Sigmoid colon (tissue), 7 donors: ENCODE measurements around the gene KRTAP4-11. TPM values are rescaled to one million over a fixed set of nuclear protein-coding genes. Genes with fewer than 3 reads are reported as not detected.

Experiments used
- DNase-seq: peaks from one replicate; pipeline ENCODE4 v3.0.0-alpha.2; 2019
- H3K27ac ChIP-seq, 4 donors: fragments of 200-600 bp; sonication (generic); one replicate each; pipeline ENCODE4 v1.5.1; 2016 to 2019; ENCODE audit warnings: mild to moderate bottlenecking in 1 of 4
- H3K27me3 ChIP-seq, 3 donors: fragments of 200-600 bp; sonication (generic); one replicate each; pipeline ENCODE4 v1.5.1; 2019; ENCODE audit warnings: mild to moderate bottlenecking in 1 of 3
- H3K36me3 ChIP-seq, 4 donors: fragments of 200-600 bp; sonication (generic); one replicate each; pipeline ENCODE4 v1.5.1; 2016 to 2019
- H3K4me1 ChIP-seq, 4 donors: fragments of 200-600 bp; sonication (generic); one replicate each; pipeline ENCODE4 v1.5.1; 2017 to 2019
- H3K4me3 ChIP-seq, 4 donors: fragments of 200-600 bp; sonication (generic); one replicate each; pipeline ENCODE4 v1.5.1; 2017 to 2019; ENCODE audit warnings: mild to moderate bottlenecking in 2 of 4, moderate library complexity in 1 of 4
- H3K9me3 ChIP-seq, 4 donors: fragments of 200-600 bp in 3 of 4; sonication (generic) in 3 of 4; one replicate each; pipeline versions ENCODE4 v1.5.1 to v1.6.1; 2013 to 2019
- EP300 ChIP-seq, 4 donors: sonication (generic); formaldehyde crosslinking; IDR thresholded peaks; one replicate each; pipeline ENCODE4 v1.6.1; 2017; ENCODE audit warnings: antibody characterized with exemption in 4 of 4
- POLR2A ChIP-seq, 2 donors: fragments of 450-650 bp; IDR thresholded peaks; one replicate each; pipeline ENCODE4 v1.6.1; 2016; ENCODE audit warnings: antibody characterized with exemption in 2 of 2, mild to moderate bottlenecking in 2 of 2, moderate library complexity in 2 of 2
- POLR2AphosphoS5 ChIP-seq, 4 donors: sonication (generic); formaldehyde crosslinking; IDR thresholded peaks; one replicate each; pipeline ENCODE4 v1.6.1; 2017; ENCODE audit warnings: antibody characterized with exemption in 4 of 4
- WGBS, 2 donors: extraction: QIAGEN DNeasy Blood & Tissue Kit; methylation state at CpG; one replicate each; pipeline ENCODE4 v1.1.7; 2013; 5-methylcytosine and 5-hydroxymethylcytosine counted together
- intact Hi-C: fragments of 100-400 bp; cut with DNase I; formaldehyde crosslinking; loops from one replicate; pipeline ENCODE4 v1.15.1; 2023
- polyA plus RNA-seq, 3 donors: library from polyadenylated mRNA; stranded (reverse); fragments of 200-250 nt; gene quantifications; one replicate each; pipeline ENCODE4 v1.2.3, GENCODE V29; 2013
- total RNA-seq, 4 donors: library from RNA; depleted of rRNA; stranded (reverse); fragments of >200 nt; gene quantifications; one replicate each; pipeline ENCODE4 v1.1.0, GENCODE V29; 2016
- TF ChIP-seq, protein P1 (sequence below), 4 experiments: fragments of 450-650 bp in 3 of 4; fragments of 200-600 bp in 1 of 4; IDR thresholded peaks; one replicate each; pipeline ENCODE4 v1.5.1; 2016 to 2019; ENCODE audit warnings: antibody characterized with exemption in 4 of 4, mild to moderate bottlenecking in 3 of 4, moderate library complexity in 2 of 4
- donor health status: healthy with polysubstance abuse.
- donor health status: Bipolar disorder and iron deficiency.
- donor health status: healthy.

The KRTAP4-11 gene
- total and polyA plus RNA-seq, 7 donors, result not detected

DNA sequence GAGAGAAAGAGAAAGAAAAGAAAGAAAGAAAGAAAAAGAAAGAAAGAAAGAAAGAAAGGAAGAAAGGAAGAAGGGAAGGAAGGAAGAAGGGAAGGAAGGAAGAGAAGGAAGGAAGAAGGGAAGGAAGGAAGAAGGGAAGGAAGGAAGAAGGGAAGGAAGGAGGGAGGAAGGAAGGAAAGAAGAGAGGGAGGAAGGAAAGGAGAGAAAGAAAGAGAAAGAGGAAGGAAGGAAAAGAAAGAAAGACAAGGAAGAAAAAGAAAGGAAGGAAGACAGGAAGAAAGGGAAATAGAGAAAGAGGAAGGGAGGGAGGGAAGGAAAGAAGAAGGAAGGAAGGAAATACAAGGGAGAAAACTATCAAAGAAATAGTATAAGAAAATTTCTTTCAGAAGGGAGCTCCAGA is 41.4 kb downstream of the KRTAP4-11 start:
- TF ChIP-seq POLR2AphosphoS5 (IDR thresholded peaks at IDR 0.05), result no peak
- TF ChIP-seq, protein P1, sequence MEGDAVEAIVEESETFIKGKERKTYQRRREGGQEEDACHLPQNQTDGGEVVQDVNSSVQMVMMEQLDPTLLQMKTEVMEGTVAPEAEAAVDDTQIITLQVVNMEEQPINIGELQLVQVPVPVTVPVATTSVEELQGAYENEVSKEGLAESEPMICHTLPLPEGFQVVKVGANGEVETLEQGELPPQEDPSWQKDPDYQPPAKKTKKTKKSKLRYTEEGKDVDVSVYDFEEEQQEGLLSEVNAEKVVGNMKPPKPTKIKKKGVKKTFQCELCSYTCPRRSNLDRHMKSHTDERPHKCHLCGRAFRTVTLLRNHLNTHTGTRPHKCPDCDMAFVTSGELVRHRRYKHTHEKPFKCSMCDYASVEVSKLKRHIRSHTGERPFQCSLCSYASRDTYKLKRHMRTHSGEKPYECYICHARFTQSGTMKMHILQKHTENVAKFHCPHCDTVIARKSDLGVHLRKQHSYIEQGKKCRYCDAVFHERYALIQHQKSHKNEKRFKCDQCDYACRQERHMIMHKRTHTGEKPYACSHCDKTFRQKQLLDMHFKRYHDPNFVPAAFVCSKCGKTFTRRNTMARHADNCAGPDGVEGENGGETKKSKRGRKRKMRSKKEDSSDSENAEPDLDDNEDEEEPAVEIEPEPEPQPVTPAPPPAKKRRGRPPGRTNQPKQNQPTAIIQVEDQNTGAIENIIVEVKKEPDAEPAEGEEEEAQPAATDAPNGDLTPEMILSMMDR (IDR thresholded peaks at IDR 0.05), result no peak
- TF ChIP-seq EP300 (IDR thresholded peaks at IDR 0.05), result no peak
- no peak for TF ChIP-seq POLR2A (IDR thresholded peaks at IDR 0.05)
- no peaks in the 10 kb centered on the region for H3K9me3 ChIP-seq
- DNase-seq, result no peak
- H3K27ac ChIP-seq, result no peak overlapping the region
- no peaks in the 10 kb centered on the region for H3K27me3 ChIP-seq
- H3K36me3 ChIP-seq, result no peaks in the 10 kb centered on the region
- intact Hi-C loops, result no loop called here
- H3K4me1 ChIP-seq, result no peaks in the 10 kb centered on the region
- H3K4me3 ChIP-seq, result no peak overlapping the region

DNA sequence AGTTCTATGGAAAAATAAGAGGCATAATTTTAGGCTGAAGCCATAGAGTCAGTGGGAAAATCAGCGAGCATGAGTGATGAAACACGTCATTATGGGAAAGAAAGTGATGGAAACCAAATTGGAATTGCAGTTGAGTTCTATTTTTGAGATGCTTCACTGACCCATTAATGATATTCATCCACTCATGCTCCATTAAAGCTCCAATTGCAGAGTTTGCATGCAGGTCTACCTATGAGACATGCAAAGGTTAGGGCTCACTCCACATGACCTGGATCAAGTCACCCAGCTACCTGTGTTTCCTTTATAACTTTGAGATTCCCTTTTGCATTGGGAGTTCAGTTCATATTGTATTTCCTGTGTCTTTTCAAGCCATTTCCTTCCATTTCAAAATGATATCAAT is 44.5 kb downstream of the KRTAP4-11 start:
- H3K4me3 ChIP-seq, result no peak overlapping the region
- H3K4me1 ChIP-seq, result no peaks in the 10 kb centered on the region
- intact Hi-C loops, result no loop called here
- no peak overlapping the region for H3K27ac ChIP-seq
- H3K36me3 ChIP-seq, result no peaks in the 10 kb centered on the region
- 92 to 94% methylated on average over 2 of the region's 2 CpGs for WGBS, 2 donors
- DNase-seq, result no peak
- no peaks in the 10 kb centered on the region for H3K9me3 ChIP-seq
- H3K27me3 ChIP-seq, result no peaks in the 10 kb centered on the region
- TF ChIP-seq EP300 (IDR thresholded peaks at IDR 0.05) (no peak), POLR2A (IDR thresholded peaks at IDR 0.05) (no peak), POLR2AphosphoS5 (IDR thresholded peaks at IDR 0.05) (no peak)
- TF ChIP-seq, protein P1 (IDR thresholded peaks at IDR 0.05), result no peak

DNA sequence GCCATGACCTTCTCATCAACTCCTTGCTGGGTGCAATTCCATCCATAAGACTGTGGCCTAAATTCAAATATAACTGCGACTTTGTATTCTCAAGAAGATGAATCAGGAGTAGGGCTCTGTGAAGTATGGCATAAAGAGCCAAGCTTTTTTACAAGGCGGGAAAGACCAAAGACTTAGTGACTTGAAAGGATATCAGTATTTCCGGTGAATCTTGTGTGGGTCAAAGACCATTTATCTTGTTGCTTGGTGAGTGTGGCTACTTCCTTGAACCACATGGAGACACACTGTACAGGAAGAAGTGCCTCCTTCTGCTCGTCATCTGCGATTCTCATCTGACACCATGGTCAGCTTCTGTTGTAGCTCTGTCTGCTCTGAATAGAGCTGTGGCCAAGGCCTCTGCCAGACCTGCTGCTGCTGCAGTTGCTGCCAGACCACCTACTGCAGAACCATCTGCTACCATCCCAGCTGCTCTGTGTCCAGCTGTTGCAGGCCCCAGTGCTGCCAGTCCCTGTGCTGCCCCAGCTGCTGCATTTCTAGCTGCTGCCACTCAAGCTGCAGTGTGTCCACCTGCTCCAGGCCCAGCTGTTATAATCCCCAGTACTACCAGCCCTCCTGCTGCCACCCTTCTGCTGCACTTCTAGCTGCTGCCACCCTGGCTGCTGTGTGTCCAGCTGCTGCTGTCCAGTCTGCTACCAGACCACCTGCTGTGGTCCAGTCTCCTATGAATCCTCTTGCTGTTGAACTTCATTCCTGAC is 46.4 kb downstream of the KRTAP4-11 start:
- H3K4me1 ChIP-seq, result no peaks in the 10 kb centered on the region
- intact Hi-C loops, result no loop called here
- no peak overlapping the region for H3K4me3 ChIP-seq
- H3K27me3 ChIP-seq, result no peaks in the 10 kb centered on the region
- H3K9me3 ChIP-seq, result no peaks in the 10 kb centered on the region
- DNase-seq, result no peak
- TF ChIP-seq POLR2AphosphoS5 (IDR thresholded peaks at IDR 0.05) (no peak), POLR2A (IDR thresholded peaks at IDR 0.05) (no peak)
- WGBS, 2 donors, result 89 to 91% methylated on average over 5 of the region's 5 CpGs
- H3K36me3 ChIP-seq, result no peaks in the 10 kb centered on the region
- no peak overlapping the region for H3K27ac ChIP-seq

DNA sequence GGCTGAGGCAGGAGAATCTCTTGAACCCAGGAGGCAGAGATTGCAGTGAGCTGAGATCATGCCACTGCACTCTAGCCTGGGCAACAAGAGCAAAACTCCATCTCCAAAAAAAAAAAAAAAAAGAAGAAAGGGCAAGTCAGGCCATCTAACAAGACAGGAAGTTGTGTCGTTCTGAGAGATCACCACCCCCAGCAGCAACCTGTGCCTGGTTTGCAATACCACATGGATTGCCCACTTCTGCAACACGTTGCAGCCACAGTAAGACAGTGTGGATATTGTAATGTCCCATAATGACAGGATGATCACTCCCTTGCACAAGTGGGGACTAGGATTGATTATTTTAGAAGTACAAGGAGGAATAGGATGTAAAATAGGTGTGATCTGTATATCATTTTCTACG is 49.1 kb downstream of the KRTAP4-11 start:
- H3K9me3 ChIP-seq, result no peaks in the 10 kb centered on the region
- H3K36me3 ChIP-seq, result no peaks in the 10 kb centered on the region
- intact Hi-C loops, result no loop called here
- no peak overlapping the region for H3K4me3 ChIP-seq
- no peak for DNase-seq
- H3K27ac ChIP-seq, result no peak overlapping the region
- no peaks in the 10 kb centered on the region for H3K27me3 ChIP-seq
- 72 to 82% methylated on average over 3 of the region's 3 CpGs for WGBS, 2 donors
- H3K4me1 ChIP-seq, result no peaks in the 10 kb centered on the region
- TF ChIP-seq, protein P1 (IDR thresholded peaks at IDR 0.05), result no peak
- no peak for TF ChIP-seq EP300 (IDR thresholded peaks at IDR 0.05)

DNA sequence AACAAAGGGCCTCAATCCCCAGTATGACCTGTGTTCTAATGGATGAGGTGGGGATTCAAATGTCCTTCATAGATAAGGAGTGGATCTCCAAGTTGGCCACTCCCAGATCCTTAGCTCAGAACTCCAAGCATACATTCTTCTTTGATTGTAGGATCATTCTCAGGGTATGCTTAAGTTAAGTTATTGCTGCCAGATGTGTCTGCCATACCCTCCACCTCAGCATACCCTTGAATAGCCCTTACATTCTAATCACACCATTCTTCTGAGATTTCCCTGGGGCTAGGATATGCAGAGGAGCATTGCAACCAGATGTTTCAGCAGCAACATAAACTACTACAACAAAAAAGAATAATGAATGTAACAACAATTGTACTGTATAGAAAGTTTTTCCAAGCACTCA is 50.9 kb downstream of the KRTAP4-11 start:
- H3K9me3 ChIP-seq, result no peaks in the 10 kb centered on the region
- H3K36me3 ChIP-seq, result no peaks in the 10 kb centered on the region
- no peak overlapping the region for H3K27ac ChIP-seq
- intact Hi-C loops, result no loop called here
- TF ChIP-seq, protein P1 (IDR thresholded peaks at IDR 0.05), result no peak
- H3K4me3 ChIP-seq, result no peak overlapping the region
- H3K27me3 ChIP-seq, result no peaks in the 10 kb centered on the region
- peaks cover 0 to 2% (median 0%) of the 10 kb centered on the region in 4 donors for H3K4me1 ChIP-seq
- no peak for DNase-seq

Other genes starting within 250 kb of the KRTAP4-11 start
Only the 30 nearest of the 38 such genes appear.
- not detected for gene KRT40, start 134.0 kb downstream of the KRTAP4-11 start, total RNA-seq
- under 1 TPM in 2 of 3 donors, not detected in 1; 0.16 to 0.60 TPM for gene KRT40, start 134.0 kb downstream of the KRTAP4-11 start, polyA plus RNA-seq
- gene KRTAP3-3, start 124.2 kb downstream of the KRTAP4-11 start, total RNA-seq, result not detected
- not detected for gene KRTAP3-3, start 124.2 kb downstream of the KRTAP4-11 start, polyA plus RNA-seq
- not detected for gene KRTAP3-2, start 118.5 kb downstream of the KRTAP4-11 start, total RNA-seq
- not detected for gene KRTAP3-2, start 118.5 kb downstream of the KRTAP4-11 start, polyA plus RNA-seq
- gene KRTAP3-1, start 109.2 kb downstream of the KRTAP4-11 start, total RNA-seq, result not detected
- gene KRTAP3-1, start 109.2 kb downstream of the KRTAP4-11 start, polyA plus RNA-seq, result not detected
- not detected for gene KRTAP1-5, start 91.2 kb downstream of the KRTAP4-11 start, total RNA-seq
- gene KRTAP1-5, start 91.2 kb downstream of the KRTAP4-11 start, polyA plus RNA-seq, result not detected
- not detected for gene KRTAP1-4, start 88.2 kb downstream of the KRTAP4-11 start, total RNA-seq
- gene KRTAP1-4, start 88.2 kb downstream of the KRTAP4-11 start, polyA plus RNA-seq, result not detected
- gene KRTAP1-3, start 83.5 kb downstream of the KRTAP4-11 start, total RNA-seq, result not detected
- not detected for gene KRTAP1-3, start 83.5 kb downstream of the KRTAP4-11 start, polyA plus RNA-seq
- gene KRTAP1-1, start 76.9 kb downstream of the KRTAP4-11 start, total RNA-seq, result not detected
- gene KRTAP1-1, start 76.9 kb downstream of the KRTAP4-11 start, polyA plus RNA-seq, result not detected
- gene KRTAP2-1, start 71.1 kb downstream of the KRTAP4-11 start, total RNA-seq, result not detected
- not detected for gene KRTAP2-1, start 71.1 kb downstream of the KRTAP4-11 start, polyA plus RNA-seq
- not detected for gene KRTAP2-2, start 63.1 kb downstream of the KRTAP4-11 start, total RNA-seq
- not detected for gene KRTAP2-2, start 63.1 kb downstream of the KRTAP4-11 start, polyA plus RNA-seq
- gene KRTAP2-3, start 58.3 kb downstream of the KRTAP4-11 start, total RNA-seq, result not detected
- not detected for gene KRTAP2-3, start 58.3 kb downstream of the KRTAP4-11 start, polyA plus RNA-seq
- not detected for gene KRTAP2-4, start 52.5 kb downstream of the KRTAP4-11 start, total RNA-seq
- not detected for gene KRTAP2-4, start 52.5 kb downstream of the KRTAP4-11 start, polyA plus RNA-seq
- not detected for gene KRTAP4-7, start 34.2 kb downstream of the KRTAP4-11 start, total RNA-seq
- gene KRTAP4-7, start 34.2 kb downstream of the KRTAP4-11 start, polyA plus RNA-seq, result not detected
- gene KRTAP4-8, start 20.2 kb downstream of the KRTAP4-11 start, total RNA-seq, result not detected
- not detected for gene KRTAP4-8, start 20.2 kb downstream of the KRTAP4-11 start, polyA plus RNA-seq
- gene KRTAP4-16, start 16.2 kb downstream of the KRTAP4-11 start, total RNA-seq, result not detected
- gene KRTAP4-16, start 16.2 kb downstream of the KRTAP4-11 start, polyA plus RNA-seq, result not detected
- not detected for gene KRTAP4-9, start 13.0 kb downstream of the KRTAP4-11 start, total RNA-seq
- not detected for gene KRTAP4-9, start 13.0 kb downstream of the KRTAP4-11 start, polyA plus RNA-seq
- gene KRTAP4-12, start 5.8 kb upstream of the KRTAP4-11 start, total RNA-seq, result not detected
- gene KRTAP4-12, start 5.8 kb upstream of the KRTAP4-11 start, polyA plus RNA-seq, result not detected
- gene KRTAP4-6, start 22.2 kb upstream of the KRTAP4-11 start, total RNA-seq, result not detected
- gene KRTAP4-6, start 22.2 kb upstream of the KRTAP4-11 start, polyA plus RNA-seq, result not detected
- not detected for gene KRTAP4-5, start 31.5 kb upstream of the KRTAP4-11 start, total RNA-seq
- not detected for gene KRTAP4-5, start 31.5 kb upstream of the KRTAP4-11 start, polyA plus RNA-seq
- gene KRTAP4-4, start 42.4 kb upstream of the KRTAP4-11 start, total RNA-seq, result not detected
- not detected for gene KRTAP4-4, start 42.4 kb upstream of the KRTAP4-11 start, polyA plus RNA-seq
- not detected for gene KRTAP4-3, start 49.8 kb upstream of the KRTAP4-11 start, total RNA-seq
- not detected for gene KRTAP4-3, start 49.8 kb upstream of the KRTAP4-11 start, polyA plus RNA-seq
- gene KRTAP4-2, start 59.8 kb upstream of the KRTAP4-11 start, total RNA-seq, result not detected
- gene KRTAP4-2, start 59.8 kb upstream of the KRTAP4-11 start, polyA plus RNA-seq, result not detected
- gene KRTAP4-1, start 66.5 kb upstream of the KRTAP4-11 start, total RNA-seq, result not detected
- 1 to 10 TPM in 1 of 3 donors, not detected in 2; 1.4 TPM for gene KRTAP4-1, start 66.5 kb upstream of the KRTAP4-11 start, polyA plus RNA-seq
- gene KRTAP9-1, start 71.5 kb upstream of the KRTAP4-11 start, total RNA-seq, result not detected
- not detected for gene KRTAP9-1, start 71.5 kb upstream of the KRTAP4-11 start, polyA plus RNA-seq
- gene KRTAP9-2, start 108.3 kb upstream of the KRTAP4-11 start, total RNA-seq, result not detected
- not detected for gene KRTAP9-2, start 108.3 kb upstream of the KRTAP4-11 start, polyA plus RNA-seq
- not detected for gene KRTAP9-3, start 114.1 kb upstream of the KRTAP4-11 start, total RNA-seq
- gene KRTAP9-3, start 114.1 kb upstream of the KRTAP4-11 start, polyA plus RNA-seq, result not detected
- not detected for gene KRTAP9-8, start 119.6 kb upstream of the KRTAP4-11 start, total RNA-seq
- not detected for gene KRTAP9-8, start 119.6 kb upstream of the KRTAP4-11 start, polyA plus RNA-seq
- gene KRTAP9-4, start 131.3 kb upstream of the KRTAP4-11 start, total RNA-seq, result not detected
- gene KRTAP9-4, start 131.3 kb upstream of the KRTAP4-11 start, polyA plus RNA-seq, result not detected
- gene KRTAP9-9, start 137.0 kb upstream of the KRTAP4-11 start, total RNA-seq, result not detected
- gene KRTAP9-9, start 137.0 kb upstream of the KRTAP4-11 start, polyA plus RNA-seq, result not detected
- not detected for gene KRTAP9-6, start 147.0 kb upstream of the KRTAP4-11 start, total RNA-seq
- gene KRTAP9-6, start 147.0 kb upstream of the KRTAP4-11 start, polyA plus RNA-seq, result not detected